ENCODE measurements around the gene AMMECR1.
"Not testable (repeated sequence)": the region's sequence is repeated elsewhere in the genome, so short reads cannot be mapped to it uniquely, and the experiment has no call there.

Gene AMMECR1

DNA sequence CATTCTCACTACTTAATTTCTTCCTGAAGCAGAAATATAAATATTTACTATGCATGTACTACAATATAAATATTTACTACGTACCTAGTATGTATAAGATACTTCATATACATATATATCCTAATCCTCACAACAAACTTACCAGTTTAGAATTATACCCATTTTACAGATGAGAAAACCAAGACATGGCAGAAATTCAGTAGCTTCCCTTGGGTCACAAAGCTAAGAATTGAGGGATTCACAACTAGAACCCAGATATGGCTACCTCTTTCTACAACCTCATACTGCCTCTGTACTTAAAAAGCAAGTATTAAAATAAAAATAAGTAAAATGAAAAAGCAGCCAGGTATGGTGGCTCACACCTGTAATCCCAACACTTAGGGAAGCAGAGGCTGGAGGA, 65.9 kb downstream of the AMMECR1 start:
- DNase-seq: no peak

DNA sequence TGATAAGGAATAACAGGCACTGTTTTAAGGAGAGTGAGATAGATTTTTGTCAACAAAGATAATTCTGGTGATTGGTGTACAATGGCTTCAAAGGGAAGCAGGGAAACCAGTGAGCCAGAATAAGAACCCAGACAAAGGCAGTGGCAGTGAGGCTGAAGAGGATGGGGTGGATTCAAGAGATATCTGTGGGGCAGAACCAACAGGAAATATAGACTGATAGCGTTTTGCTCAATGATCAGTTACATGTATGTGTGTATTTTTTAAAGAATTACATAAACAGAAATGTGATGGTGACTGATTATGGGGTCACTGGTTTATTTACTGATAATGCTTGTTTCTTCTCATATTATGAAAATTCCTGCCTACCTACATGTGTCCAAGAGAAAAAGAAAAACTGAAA, 66.4 kb downstream of the AMMECR1 start:
- DNase-seq: no peak

DNA sequence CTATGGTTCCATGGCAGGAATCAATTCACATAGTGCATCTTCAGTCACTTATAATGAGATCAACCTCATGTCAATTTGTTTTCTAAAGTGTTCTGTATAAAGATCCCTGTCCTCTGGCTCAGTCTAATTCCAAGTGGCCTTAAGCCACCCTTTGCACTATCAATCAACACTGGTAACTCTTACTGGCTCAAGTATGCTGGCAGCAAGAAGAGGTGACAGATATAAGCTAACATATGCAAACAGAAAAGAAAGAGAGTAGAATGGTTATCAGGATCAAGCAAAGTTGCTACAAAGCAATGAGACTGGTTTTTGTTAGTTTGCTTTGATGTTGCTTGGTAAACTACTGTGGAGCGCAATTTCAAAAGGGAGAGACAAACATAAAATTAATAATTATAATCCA, 67.0 kb downstream of the AMMECR1 start:
- DNase-seq: no peak

DNA sequence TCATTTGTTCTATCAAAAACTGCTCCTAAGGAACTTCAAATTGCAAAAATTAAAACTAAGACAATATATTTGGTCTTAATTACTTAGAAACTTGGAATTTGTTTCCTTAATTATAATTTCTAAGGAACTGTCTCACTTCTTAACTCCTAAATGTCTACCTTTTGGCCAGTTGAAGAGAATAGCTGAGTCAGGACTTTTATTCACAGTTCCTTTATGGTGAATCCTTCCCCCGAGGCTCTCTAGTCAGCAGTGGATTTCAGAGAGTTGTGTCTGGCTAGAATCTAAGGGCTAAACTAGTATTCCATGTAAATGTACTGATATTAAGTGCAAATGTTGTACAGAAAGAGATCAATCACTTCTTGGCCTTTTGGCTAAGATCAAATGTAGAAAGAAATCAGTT, 69.3 kb downstream of the AMMECR1 start:
- DNase-seq: no peak

DNA sequence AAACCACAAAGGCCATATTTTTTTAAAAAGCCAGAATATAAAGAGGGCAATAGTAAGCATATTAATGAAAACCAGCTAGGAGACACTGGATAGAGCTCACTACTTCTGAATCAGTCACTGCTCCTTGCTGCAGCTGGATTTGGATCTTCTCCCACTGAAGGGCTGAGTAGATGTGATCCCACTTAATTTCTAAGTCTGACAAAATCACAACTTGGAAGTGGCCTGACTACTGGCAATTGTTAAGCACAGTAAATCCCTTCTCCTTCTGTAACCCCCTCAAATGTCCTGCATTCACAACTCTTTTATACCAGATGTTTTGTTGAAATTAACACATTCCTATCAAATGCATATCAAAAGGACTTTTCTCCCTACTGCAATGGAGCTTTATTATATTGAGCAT, 72.9 kb downstream of the AMMECR1 start:
- no peak for DNase-seq

DNA sequence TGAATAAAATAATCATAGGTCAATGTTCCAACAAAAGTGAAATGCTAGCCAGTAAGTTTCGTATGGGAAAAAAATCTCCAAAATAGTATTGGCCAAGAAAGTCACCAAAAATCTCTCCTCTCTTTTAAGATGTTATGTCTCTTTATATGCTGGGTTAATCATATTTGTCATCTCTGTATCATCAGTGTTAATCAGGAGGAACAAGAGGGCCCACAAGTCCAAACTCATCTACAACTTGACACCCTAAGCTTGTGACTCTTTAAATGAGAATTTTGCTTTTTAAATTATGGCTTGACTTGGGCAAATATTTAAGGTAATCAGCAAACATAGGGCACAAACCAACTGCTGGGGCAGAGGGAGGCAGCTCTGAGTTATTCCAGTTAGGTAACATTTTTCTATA, 75.5 kb downstream of the AMMECR1 start:
- no peak for DNase-seq

DNA sequence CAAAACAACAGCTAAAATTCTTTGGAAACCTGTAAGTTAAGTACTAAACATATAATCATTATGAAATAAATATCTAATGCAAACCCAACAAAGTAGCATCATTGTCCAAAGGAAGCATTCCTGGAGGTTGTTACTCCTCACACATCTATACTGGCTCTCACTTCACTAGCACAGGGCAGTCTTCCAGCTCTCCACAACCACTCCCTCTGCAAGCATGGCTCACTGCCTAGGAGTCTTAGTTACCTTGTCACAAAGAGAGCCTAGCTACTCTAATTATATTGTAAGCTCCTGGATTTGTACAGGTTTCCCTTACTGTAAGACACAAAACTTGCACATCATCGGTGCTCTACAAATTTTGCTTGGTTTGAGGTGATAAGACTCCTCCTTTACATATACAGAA, 76.1 kb downstream of the AMMECR1 start:
- no peak for DNase-seq

DNA sequence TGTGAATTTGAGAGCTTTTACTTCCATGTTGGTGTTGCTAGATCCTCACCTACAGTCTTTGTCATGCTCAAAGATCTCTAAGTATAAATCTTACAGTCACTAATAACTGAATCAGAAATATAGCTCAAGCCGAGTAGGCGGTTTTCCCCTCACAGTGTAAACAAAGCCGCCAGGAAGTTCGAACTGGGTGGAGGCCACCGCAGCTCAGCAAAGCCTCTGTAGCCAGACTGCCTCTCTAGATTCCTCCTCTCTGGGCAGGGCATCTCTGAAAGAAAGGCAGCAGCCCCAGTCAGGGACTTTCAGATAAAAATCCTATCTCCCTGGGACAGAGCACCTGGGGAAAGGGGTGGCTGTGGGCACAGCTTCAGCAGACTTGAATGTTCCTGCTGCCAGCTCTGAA, 79.6 kb downstream of the AMMECR1 start:
- DNase-seq: not testable (repeated sequence)

DNA sequence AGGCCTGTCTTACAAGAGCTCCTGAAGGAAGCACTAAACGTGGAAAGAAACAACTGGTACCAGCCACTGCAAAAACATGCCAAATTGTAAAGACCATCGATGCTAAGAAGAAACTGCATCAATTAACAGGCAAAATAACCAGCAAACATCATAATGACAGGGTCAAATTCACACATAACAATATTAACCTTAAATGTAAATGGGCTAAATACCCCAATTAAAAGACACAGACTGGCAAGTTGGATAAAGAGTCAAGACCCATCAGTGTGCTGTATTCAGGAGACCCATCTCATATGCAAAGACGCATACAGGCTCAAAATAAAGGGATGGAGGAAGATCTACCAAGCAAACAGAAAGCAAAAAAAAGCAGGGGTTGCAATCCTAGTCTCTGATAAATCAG, 86.4 kb downstream of the AMMECR1 start:
- DNase-seq: not testable (repeated sequence)

DNA sequence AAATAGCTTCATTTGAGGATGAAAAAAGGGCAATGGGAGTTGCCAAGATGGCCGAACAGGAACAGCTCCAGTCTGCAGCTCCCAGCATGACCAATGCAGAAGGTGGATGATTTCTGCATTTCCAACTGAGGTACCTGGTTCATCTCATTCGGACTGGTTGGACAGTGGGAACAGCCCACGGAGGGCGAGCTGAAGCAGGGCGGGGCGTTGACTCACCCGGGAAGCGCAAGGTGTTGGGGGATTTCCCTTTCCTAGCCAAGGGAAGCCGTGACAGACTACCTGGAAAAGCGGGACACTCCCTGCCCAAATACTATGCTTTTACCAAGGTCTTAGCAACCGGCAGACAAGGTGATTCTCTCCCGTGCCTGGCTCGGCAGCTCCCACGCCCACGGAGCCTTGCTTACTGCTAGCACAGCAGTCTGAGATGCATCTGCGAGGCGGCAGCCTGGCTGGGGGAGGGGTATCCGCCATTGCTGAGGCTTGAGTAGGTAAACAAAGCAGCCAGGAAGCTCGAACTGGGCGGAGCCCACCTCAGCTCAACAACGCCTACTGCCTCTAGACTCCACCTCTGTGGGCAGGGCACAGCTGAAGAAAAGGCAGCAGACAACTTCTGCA, 88.3 kb downstream of the AMMECR1 start:
- not testable (repeated sequence) for DNase-seq

DNA sequence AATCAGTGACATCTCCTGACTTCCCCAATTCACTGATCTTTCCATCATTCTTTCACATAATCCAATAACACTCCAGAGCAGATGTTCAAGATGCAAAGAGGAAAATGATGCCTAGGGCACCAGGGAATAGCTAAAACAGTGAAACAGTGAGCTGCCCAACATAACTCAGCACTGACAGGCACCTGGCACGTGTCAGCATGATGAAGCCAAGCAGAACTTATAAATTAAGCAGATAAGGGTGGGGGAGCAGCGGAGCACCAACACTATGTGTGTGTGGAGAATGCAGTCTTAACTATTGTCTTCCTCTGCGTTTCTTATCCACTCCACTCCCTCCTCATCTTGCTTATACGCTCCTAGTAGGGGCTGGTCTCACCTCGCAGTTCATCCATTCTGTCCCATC, 89.4 kb downstream of the AMMECR1 start:
- no peak for DNase-seq

DNA sequence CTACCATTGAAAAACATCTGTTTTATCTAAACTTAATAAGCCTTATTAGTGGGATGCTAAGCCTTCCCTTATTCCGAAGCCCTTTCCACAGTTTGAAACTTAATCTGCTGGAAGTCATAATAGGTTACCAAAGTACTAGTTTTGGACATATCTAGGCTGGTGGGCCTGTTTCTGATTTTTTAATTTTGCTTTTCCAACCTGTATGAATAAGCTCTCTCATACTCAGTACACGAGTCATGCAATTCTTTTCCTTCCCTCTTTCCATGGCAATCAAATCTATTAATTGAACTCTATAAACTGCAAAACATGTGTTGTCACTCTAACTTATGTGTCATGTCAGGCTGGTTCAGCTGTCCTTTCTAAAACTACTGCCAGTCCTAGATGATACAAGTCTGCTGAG, 91.0 kb downstream of the AMMECR1 start:
- DNase-seq: no peak

DNA sequence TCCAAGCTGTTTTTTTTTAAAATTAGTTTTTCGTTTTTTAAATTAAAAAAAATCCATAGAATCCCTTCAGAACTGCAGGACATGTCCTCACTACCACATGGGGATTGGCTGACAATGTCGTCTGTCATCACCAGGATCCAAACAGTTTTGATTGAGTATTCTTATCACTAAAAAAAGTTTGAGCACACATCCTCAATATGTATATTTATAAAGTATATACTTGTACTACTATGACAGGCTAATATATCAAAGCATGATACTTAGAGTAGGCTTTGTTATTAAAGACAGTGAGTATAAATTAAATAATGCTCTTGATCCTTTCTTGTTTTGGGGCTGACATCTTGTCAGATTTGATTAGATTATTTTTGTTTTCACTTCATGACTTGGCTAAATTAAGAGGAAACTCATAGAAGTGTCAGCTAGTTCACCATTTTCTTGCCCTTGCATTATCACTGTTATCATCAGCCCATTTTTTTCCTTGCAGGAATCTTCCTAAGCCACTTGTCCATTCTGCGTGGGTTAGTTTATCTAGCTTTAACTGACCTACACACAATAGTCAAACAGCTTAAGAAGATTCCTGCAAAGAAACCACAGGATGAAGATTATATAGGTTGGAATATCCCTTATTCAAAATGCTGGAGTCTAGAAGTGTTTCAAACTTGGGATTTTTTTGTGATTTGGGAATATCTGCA, 92.8 kb downstream of the AMMECR1 start:
- DNase-seq: no peak

DNA sequence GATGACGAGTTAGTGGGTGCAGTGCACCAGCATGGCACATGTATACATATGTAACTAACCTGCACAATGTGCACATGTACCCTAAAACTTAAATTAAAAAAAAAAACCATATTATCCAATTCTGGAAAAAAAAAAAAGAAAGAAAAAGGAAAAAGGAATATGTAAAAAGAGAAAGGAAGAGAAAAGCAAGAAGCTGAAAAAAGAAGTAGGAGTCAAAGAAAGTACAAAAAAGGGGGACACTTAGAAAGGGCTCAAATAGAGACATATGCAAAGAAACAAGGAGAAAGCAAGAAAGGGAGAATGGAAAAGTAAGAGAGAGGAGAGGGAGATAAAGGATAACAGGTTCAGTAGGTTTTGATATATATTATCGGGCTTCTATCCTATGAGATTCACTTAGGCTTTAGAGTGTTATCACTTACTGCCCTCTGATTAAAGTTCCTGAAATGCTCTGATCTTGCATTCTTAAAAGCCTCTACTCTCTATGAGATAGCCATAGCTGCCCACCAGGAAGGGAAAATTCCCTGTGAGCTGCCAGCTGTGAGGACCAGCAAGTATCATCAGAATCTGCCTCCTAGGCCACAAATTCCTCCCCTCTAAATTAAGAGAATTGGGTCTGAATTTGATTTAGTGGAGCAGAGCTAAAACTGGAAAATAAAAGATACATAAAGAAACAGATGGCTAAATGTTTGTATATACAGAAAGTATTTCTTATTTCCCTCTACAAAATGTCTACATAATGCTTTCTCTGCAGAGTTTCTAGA, 95.2 kb downstream of the AMMECR1 start:
- no peak for DNase-seq

DNA sequence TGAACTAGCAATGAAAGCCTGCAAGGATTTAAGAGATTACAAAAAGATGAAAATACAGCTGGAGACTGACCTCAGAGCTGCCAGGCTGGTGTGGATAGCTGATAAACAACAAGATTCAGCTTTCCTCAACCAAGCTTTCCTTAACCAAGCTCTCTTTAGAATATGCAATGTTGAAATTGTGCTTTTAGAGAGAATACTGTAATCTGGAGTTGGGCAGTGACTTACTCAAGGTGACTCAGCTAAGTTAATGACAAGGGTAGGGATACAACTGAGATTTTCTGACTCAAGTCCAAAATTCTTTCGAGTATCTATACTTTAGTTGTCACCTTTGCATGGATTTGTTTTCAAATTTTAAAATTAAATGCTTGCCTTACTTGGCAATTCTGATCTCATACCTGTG, 98.0 kb downstream of the AMMECR1 start:
- DNase-seq: no peak

DNA sequence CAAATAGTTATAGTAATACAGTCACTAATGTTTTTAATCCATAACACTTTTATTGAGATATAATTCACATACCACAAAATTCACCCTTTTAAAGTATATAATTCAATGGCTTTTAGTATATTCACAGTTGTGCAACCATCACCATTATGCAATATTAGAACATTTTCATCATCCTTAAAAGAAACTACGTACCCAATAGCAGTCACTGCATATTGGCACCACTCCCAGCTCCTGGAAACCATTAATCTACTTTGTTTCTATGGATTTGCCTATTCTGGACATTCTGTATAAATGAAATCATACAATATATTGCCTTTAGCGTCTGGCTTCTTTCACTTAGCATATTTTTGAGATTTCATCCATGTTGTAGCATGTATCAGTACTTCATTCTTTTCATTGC, 99.3 kb downstream of the AMMECR1 start:
- no peak for DNase-seq

DNA sequence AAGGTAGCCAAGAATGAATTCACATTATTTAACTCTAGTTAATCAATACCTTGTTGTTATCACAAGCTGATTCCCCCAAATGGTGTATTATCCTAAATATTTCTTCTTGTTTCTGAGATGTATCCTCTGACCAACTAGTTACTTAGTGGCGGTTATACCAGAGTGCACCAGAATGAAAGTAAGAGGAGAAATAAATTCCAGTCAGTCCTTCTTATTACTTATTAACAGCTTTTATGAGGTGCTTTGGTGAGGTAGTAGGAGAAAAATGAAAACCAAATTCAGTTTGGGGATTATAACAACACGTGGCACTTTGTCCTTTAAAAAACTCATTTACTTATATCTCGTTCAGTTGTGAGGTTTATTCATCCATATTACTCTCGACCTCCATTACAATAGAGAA, 101.9 kb downstream of the AMMECR1 start:
- DNase-seq: no peak

DNA sequence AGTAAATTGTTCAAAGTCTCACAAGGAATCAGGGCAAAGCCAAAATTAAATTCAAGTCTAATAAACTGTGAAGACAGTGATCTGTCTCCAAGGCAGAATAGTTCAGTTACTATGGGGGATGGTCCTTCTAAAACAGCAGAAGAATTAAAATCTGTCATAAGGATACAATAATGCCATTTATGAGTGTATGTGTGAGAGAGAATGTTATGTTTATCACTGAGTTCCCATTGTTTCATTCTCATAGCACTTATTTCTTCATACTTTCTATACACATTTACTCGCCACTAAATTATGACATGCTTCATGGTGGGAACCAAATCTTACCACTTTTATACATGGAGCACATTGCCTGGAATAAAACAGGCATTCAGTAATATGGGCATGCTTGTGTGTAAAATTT, 102.5 kb downstream of the AMMECR1 start:
- DNase-seq: no peak

DNA sequence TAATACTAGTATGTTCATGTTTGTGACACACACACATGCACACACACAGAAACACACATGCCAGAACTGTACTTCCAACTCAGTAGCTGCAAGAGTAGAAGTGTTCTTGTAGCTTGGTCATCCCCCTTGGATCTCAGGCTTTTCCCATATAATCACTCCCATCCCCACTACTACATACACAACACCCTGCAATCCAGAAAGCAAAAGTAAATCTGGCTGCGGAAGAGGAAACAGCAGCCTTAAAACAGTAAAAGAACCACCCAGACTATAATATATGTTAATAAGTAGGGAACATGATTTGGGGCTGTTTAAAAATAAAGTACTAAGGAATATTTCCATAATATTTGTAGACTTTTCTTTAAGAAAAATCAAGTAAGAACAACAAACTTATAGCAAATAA, 103.2 kb downstream of the AMMECR1 start:
- DNase-seq: no peak

DNA sequence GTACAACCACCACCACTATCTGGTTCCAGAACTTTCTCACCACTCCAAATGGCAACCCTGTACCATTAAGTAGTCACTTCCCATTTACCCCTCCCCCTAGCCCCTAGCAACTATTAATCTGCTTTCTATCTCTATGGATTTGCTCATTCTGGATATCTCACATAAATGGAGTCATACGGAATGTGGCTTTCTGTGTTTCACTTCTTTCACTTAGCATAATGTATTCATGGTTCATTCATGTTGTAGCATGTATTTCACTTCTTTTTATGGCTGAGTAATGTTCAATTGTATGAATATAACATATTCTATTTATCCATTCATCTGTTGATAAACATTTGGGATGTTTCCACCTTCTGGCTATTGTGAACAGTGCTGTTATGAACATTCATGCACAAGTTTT, 104.7 kb downstream of the AMMECR1 start:
- no peak for DNase-seq

DNA sequence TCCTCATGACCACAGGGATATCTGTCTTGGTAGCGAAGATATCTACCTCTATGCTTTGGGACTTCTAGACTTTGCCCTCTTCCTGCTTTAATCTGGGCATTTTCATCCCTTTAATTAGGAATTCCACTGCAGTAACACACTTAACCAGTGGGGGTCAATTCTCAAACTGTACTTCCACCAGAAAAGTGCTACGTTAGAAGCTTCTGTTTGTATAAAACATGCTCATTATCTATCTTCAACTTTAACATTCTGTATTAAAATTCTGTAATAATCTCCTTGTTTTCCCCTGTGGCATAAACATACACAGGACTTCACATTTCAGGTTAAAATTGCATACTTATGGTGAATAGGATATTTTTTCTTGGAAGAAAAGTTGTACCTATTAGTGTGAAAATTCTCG, 105.6 kb downstream of the AMMECR1 start:
- no peak for DNase-seq

DNA sequence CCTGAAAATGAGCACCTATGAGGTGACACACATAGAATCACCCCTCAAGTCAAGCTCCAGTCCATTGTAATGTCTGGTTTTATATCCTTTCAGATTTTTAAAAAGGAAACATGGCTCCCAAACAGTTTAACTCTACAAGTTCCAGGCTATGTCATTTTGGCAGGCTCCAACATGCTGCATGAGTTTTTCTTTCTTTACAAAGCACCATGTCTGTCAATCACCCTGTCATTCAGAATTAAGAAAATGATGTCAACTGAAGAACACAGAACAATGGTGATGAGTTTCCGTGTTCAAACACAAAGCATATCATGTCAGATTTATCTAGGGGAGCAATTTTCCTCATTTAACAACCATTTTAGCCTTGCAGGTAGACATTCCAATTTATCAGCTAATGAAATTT, 106.5 kb downstream of the AMMECR1 start:
- no peak for DNase-seq

DNA sequence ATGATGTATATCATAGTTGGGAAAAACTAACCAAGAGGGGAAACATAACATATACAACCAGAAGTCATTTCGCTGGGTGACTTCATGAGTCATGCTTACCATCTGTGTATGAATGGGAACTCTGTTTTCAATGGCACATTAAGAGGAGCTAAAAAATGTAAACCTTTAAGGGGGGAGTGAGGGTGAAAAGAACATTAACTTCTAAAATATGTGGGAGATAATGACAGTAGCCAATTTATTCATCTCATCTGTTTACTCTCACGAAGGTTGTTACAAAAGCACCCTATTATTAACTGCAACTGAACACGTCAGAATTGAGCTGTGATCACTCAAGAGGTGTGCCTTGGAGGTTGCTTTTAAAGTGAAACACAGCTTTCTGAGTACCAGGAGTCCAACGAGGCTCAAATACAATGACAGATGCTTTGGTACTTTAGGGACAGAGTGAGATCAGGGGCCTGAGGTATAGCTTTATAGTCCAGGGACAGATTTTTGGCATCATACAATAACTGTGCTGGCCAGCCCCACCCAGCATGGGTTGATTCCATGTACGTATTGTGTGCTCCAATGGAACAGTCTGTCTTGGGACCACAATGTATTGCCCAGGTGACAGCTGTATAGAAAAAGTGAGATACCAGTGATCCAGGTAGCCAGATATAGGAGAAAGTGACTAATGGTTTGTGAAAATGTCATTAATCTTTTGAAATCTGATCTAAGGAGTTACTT, 107.3 kb downstream of the AMMECR1 start:
- no peak for DNase-seq

DNA sequence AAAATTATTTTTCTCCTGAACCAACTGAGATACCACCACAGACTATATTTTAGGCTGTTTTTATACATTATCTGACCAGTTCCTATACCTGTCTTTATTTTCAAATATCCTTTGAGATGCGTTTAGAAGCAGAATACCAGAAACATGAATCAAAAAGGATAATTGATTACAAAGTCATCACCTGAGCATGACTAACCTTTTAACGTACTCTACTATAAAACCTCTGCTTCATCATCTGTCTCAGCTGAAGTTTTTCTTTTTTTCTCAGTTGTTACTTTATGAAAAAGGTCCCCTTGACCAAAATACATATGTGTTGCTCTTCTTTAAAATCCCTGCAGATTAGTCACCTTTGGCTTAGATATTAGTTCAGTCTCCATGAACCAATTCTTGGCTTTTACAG, 109.8 kb downstream of the AMMECR1 start:
- no peak for DNase-seq

Data from DMS79 (cell line).